Upper lobe of left lung (tissue), 6 donors: ENCODE measurements around the gene SMCO4. TPM values are rescaled to one million over a fixed set of nuclear protein-coding genes. Genes with fewer than 3 reads are reported as not detected.
A peak's percentile ranks its signal among the peaks of the same experiment; 100 is the strongest.

Experiments used
- ATAC-seq, 2 donors: fragments of 200-7000 bp; cut with Tn5 transposase; one replicate each; pipeline ENCODE4 v1.9.1; 2022; ENCODE audit warnings: mild to moderate bottlenecking in 2 of 2, moderate library complexity in 2 of 2; ENCODE audit not compliant: low FRiP score in 2 of 2
- DNase-seq, 2 donors: peaks; one replicate each; pipeline ENCODE4 v3.0.0-alpha.2; 2019 to 2020
- H3K27ac ChIP-seq, 4 donors: fragments of 200-600 bp; sonication (generic); one replicate each; pipeline ENCODE4 v1.5.1; 2016 to 2019
- H3K27me3 ChIP-seq, 4 donors: fragments of 200-600 bp; sonication (generic); one replicate each; pipeline ENCODE4 v1.5.1; 2017 to 2019
- H3K36me3 ChIP-seq, 4 donors: fragments of 200-600 bp; sonication (generic); one replicate each; pipeline ENCODE4 v1.5.1; 2016 to 2019
- H3K4me1 ChIP-seq, 4 donors: fragments of 200-600 bp; sonication (generic); one replicate each; pipeline ENCODE4 v1.5.1; 2018 to 2019
- H3K4me3 ChIP-seq, 4 donors: fragments of 200-600 bp; sonication (generic); one replicate each; pipeline ENCODE4 v1.5.1; 2017 to 2019; ENCODE audit warnings: mild to moderate bottlenecking in 2 of 4, moderate library complexity in 1 of 4
- H3K9me3 ChIP-seq, 4 donors: fragments of 200-600 bp; sonication (generic); one replicate each; pipeline ENCODE4 v1.5.1; 2018 to 2019
- CTCF ChIP-seq, 6 experiments: fragments of 450-650 bp in 4 of 6; fragments of 200-600 bp in 2 of 6; sonication (generic) in 2 of 6; IDR thresholded peaks; one replicate each; pipeline ENCODE4 v1.5.1; 2016 to 2019; ENCODE audit warnings: antibody characterized with exemption in 6 of 6
- EP300 ChIP-seq, 4 donors: sonication (generic); formaldehyde crosslinking; IDR thresholded peaks; one replicate each; pipeline ENCODE4 v1.5.1; 2017; ENCODE audit warnings: antibody characterized with exemption in 4 of 4, control low read depth in 2 of 4
- POLR2A ChIP-seq, 4 donors: fragments of 450-650 bp; IDR thresholded peaks; one replicate each; pipeline ENCODE4 v1.5.1; 2016 to 2017; ENCODE audit warnings: antibody characterized with exemption in 4 of 4, mild to moderate bottlenecking in 2 of 4
- POLR2AphosphoS5 ChIP-seq, 2 donors: sonication (generic); formaldehyde crosslinking; IDR thresholded peaks; one replicate each; pipeline ENCODE4 v1.5.1; 2017; ENCODE audit warnings: antibody characterized with exemption in 2 of 2
- WGBS, 2 donors: methylation state at CpG; one replicate each; pipeline ENCODE4 v1.1.5; 2017 to 2018; 5-methylcytosine and 5-hydroxymethylcytosine counted together
- total RNA-seq, 6 donors: library from RNA; depleted of rRNA in 4 of 6; stranded (reverse); fragments of >200 nt in 4 of 6; gene quantifications; one replicate each; pipeline versions ENCODE4 v1.1.0 to v1.2.1, GENCODE V29; 2016 to 2021
- donor health status: DM: no; HTN: no; CAD: no; lungs with moderate emphysema.
- donor health status: DM: no; HTN: yes; CAD: no; lungs with severe emphysema.

Gene SMCO4
- total RNA-seq, 6 donors from 2014 or later = 13.6 to 62.4 (median 42.1) TPM

GRCh38 chr11:93524173-93524536 lies 19.0 kb downstream of the SMCO4 start:
- Histone ChIP-seq H3K4me1 (peaks cover 32 to 47% (median 35%) of the 10 kb centered on the region in 4 donors), H3K9me3 (no peaks in the 10 kb centered on the region), H3K36me3 (no peaks in the 10 kb centered on the region), H3K4me3 (peak overlapping the region in 2 of 4 donors; percentile 1 to 11), H3K27ac (peak overlapping the region; percentile 47 to 65 (median 55)), H3K27me3 (no peaks in the 10 kb centered on the region)
- TF ChIP-seq POLR2A (IDR thresholded peaks at IDR 0.05) = no peak
- TF ChIP-seq CTCF (IDR thresholded peaks at IDR 0.05) = no peak
- TF ChIP-seq POLR2AphosphoS5 (IDR thresholded peaks at IDR 0.05) = no peak
- no peak for TF ChIP-seq EP300 (IDR thresholded peaks at IDR 0.05)
- DNase-seq (no peak), ATAC-seq (no peak)
- WGBS, 2 donors = 34 to 57% methylated on average over 6 of the region's 6 CpGs

DNA sequence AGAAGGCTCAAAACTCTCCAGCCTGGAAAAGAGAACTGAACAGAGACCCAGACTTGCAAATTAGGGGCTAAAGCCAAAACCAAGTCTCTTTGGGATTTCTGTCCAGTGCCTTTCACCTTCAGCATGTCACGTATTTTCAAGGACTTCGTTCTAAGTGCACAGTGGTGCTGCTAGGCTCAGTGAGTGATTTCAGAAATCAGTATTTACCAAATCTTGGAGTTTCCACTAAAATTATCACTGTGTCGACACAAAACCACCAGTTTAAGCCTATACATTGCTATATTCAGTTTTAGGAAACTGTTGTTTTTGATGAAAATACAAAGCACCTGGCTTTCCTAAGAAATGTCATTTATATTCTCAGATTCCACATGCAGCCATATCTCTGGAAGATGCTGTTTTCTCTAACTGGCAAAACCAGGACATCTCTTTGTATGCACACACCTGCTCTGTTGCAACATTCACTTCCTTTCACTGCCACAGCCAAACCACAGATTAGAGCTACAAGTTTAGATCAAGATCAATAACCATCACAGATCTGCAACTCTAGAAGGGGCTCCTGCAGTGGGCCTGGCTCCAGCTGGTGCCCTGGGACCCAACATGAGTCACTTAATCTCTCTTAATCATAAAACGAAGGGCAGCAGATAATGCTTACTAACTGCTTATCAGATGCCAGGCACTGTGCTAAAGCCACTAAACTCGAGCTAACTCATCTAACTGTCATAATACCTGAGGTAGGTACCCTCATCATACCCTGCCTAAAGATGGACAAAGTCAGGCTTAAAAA lies 22.3 kb downstream of the SMCO4 start:
- H3K36me3 ChIP-seq = no peaks in the 10 kb centered on the region
- H3K9me3 ChIP-seq = no peaks in the 10 kb centered on the region
- TF ChIP-seq POLR2A (IDR thresholded peaks at IDR 0.05) = no peak
- no peak for TF ChIP-seq CTCF (IDR thresholded peaks at IDR 0.05)
- TF ChIP-seq EP300 (IDR thresholded peaks at IDR 0.05) = no peak
- TF ChIP-seq POLR2AphosphoS5 (IDR thresholded peaks at IDR 0.05) = no peak
- H3K4me3 ChIP-seq = no peak overlapping the region
- WGBS, 2 donors = 78 to 81% methylated on average over 5 of the region's 5 CpGs
- DNase-seq = no peak
- no peaks in the 10 kb centered on the region for H3K27me3 ChIP-seq
- no peak for ATAC-seq
- peaks cover 14 to 27% (median 24%) of the 10 kb centered on the region in 4 donors for H3K4me1 ChIP-seq
- H3K27ac ChIP-seq = no peak overlapping the region

DNA sequence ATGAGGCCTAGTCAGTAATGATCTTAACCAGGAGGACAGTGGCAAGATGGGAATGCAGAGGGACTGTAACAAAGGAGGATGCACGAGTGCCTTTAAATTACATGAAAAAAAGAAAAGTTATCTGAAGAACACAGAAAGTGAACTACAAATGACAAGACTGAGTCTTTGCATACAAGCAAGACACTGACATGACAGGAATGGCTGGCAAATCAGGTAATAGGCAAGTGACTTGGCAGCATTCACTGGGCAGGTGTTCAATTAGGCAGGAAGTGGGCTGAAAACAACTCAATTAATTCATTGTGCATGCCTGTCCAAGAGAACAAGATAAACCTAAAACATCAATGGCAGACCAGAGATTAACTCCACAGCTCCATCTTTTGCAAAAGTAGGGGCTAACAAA lies 24.0 kb downstream of the SMCO4 start:
- Histone ChIP-seq H3K36me3 (no peaks in the 10 kb centered on the region), H3K9me3 (no peaks in the 10 kb centered on the region), H3K27me3 (no peaks in the 10 kb centered on the region), H3K4me1 (peaks cover 1 to 14% (median 11%) of the 10 kb centered on the region in 4 donors), H3K4me3 (no peak overlapping the region), H3K27ac (no peak overlapping the region)
- no peak for DNase-seq
- TF ChIP-seq POLR2AphosphoS5 (IDR thresholded peaks at IDR 0.05) (no peak), POLR2A (IDR thresholded peaks at IDR 0.05) (no peak), EP300 (IDR thresholded peaks at IDR 0.05) (no peak)
- ATAC-seq = no peak
- WGBS, 2 donors = 91 to 100% methylated on average over 1 of the region's 1 CpG

DNA sequence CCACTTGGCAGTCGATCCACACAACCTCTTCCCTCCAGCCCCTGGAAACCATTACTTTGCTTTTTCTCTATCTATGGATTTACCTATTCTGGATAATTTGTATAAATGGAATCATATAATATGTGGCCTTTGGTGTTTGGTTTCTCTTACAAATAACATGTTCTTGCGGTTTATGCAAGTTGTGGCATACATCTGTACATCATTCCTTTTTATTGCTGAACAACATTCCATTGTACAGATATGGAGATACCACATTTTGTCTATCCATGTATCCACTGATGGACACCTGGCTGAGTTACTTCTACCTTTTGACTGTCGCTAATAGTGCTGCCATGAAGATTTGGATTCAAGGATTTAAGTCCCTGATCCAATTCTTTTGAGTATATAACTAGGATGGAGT lies 25.1 kb downstream of the SMCO4 start:
- peaks cover 0 to 6% (median under 1%) of the 10 kb centered on the region in 4 donors for H3K4me1 ChIP-seq
- no peak overlapping the region for H3K4me3 ChIP-seq
- H3K27ac ChIP-seq = no peak overlapping the region
- H3K9me3 ChIP-seq = no peaks in the 10 kb centered on the region
- no peak for ATAC-seq
- H3K36me3 ChIP-seq = no peaks in the 10 kb centered on the region
- no peak for DNase-seq
- TF ChIP-seq POLR2A (IDR thresholded peaks at IDR 0.05) = no peak
- no peak for TF ChIP-seq EP300 (IDR thresholded peaks at IDR 0.05)
- no peak for TF ChIP-seq CTCF (IDR thresholded peaks at IDR 0.05)
- TF ChIP-seq POLR2AphosphoS5 (IDR thresholded peaks at IDR 0.05) = no peak
- WGBS, 2 donors = 91 to 96% methylated on average over 3 of the region's 3 CpGs
- H3K27me3 ChIP-seq = no peaks in the 10 kb centered on the region

DNA sequence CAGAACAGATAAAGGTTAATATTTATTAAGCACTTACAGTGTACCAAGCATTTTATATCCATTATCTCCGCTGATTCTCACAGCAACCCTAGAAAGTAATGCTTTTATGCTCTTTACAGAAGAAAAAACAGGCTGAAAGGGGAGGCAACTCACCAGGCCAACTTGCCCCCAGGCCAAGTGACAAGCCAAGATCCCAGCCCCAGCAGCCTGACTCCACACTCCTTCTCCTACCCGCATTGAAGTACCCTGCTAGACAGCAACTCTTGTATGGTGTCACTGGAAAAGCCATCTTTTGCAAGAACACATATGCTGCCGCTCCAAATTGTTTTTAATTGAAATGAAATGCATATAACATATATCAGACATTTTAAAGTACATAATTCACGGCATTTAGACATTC lies 25.6 kb downstream of the SMCO4 start:
- ATAC-seq = no peak
- WGBS, 2 donors = 91 to 92% methylated on average over 4 of the region's 4 CpGs
- TF ChIP-seq POLR2A (IDR thresholded peaks at IDR 0.05) (no peak), EP300 (IDR thresholded peaks at IDR 0.05) (no peak), POLR2AphosphoS5 (IDR thresholded peaks at IDR 0.05) (no peak), CTCF (IDR thresholded peaks at IDR 0.05) (no peak)
- H3K4me1 ChIP-seq = peaks cover 0 to 6% (median 0%) of the 10 kb centered on the region in 4 donors
- H3K9me3 ChIP-seq = no peaks in the 10 kb centered on the region
- H3K27me3 ChIP-seq = no peaks in the 10 kb centered on the region
- no peak overlapping the region for H3K4me3 ChIP-seq
- H3K36me3 ChIP-seq = no peaks in the 10 kb centered on the region
- no peak overlapping the region for H3K27ac ChIP-seq
- DNase-seq = no peak
